DMS114 treated with DMSO at 0.1 percent for 48 hours (cell line): ENCODE data around the gene TMUB2.
"Not testable (repeated sequence)": the region's sequence is repeated elsewhere in the genome, so short reads cannot be mapped to it uniquely, and the experiment has no call there.

Source experiments
- DNase-seq: peaks from one replicate; lab custom pipeline; 2025; ENCODE audit not compliant: unreplicated experiment; lab: John Stamatoyannopoulos, UW

Gene TMUB2

GRCh38 chr17:44186307-44187130, at the start of gene TMUB2:
TSS of gene TMUB2 (plus strand) at chr17:44186972. CDS start at chr17:44187709, 737 bp downstream.
- DNase-seq, result peak; percentile 99

DNA sequence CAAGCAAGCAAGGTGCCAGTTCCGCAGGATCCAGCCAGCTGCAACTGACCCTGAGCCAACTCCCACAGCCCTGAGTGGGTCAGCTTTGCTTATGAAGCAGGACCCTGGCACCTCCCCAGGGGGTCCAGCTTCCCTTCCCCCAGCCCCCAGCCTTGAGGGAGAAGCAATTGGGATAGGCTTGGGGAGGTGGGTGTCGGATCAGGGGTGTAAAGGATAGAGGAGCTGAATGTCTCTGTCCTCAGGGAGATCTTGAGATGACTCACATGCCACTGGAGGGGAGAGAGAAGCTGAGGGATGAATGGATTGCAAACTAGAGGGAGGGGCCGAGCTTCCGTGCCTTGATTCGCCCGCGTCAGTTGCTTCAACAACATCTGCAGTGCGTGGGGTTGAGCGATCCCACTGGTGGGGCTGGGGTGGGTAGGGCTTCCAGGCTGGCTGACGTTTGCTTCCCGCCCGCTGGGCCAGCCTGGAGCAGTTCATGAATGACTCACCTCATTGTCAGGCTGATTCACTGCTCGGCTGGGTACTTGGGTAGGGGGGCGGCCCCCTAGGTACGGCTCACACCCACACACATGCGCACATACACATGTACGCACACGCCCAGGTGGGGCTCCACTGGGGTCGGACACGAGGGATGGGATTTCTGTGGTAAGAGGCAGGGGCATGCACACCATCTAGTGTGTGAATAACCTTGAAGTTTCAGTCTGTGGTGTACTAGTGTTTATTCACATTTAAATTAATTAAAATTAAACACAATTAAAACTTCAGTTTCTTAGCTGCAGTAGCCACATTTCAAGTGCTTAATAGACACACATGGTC, 48.7 kb upstream of the TMUB2 start:
- DNase-seq, result no peak

GRCh38 chr17:44143921-44144320, 42.9 kb upstream of the TMUB2 start:
- not testable (repeated sequence) for DNase-seq

GRCh38 chr17:44144966-44145739, 41.6 kb upstream of the TMUB2 start:
- no peak for DNase-seq

DNA sequence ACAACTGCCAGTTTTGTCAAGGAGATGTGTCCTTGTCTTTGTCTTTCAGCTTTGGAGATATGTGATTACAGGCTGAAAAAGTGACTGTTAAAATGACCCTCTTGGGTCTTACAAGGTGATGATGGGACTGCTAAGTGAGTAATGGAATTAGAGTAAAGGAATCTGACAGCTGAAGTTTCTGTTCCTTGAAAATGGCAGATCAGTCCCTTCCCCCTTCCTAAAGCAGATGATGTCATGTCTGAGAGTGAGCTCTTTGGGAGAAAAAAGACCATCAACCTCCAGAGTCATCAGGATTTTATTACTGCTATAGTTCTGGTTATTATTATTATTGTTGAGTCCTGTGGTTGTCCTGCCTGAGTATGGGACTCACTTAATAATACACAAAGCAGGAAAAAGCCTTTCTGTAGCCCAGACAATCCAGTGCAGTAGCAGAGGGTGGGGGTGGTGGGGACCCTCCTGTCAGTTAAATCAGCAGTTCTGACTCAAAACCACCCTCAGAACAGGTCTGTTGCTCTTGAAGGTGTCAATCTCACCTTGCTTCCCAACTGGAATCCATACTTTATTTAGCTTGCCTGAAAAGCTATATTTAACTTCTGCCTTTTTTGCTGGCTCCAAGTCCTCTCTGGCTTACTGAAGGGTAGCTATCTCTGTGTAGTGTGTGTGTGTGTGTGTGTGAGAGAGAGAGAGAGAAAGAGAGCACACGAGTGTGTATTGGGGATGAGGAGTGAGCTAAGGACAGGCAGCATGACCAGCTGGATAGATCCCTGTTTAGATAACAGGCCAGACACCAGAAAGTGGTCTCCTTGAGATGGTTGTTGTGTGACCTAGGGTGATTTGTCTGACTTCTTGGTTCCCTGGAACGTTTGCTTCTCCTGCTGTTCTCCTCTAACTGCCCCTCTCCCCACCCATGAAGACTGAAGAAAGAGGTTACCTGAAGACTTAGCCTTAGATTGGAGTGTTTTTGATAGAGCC, 40.1 kb upstream of the TMUB2 start:
- no peak for DNase-seq

DNA sequence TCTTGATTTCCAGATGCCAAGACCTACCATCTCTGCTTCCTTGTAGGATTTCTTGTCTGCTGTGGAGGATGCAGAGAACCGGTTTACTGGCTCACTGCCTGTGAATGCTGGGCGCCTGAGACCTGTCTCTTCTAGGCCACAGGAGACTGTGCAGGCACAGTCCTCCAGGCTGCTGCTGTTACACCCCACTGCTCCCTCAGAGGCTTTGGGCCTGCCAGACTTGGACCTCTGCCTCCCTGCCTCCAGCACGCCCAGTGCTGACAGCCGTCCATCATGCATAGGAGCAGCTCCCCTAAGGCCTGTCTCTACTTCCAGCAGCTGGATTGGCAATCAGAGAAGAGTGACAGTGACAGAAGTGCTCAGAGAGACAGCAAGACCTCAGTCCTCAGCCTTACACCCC, 39.0 kb upstream of the TMUB2 start:
- no peak for DNase-seq

DNA sequence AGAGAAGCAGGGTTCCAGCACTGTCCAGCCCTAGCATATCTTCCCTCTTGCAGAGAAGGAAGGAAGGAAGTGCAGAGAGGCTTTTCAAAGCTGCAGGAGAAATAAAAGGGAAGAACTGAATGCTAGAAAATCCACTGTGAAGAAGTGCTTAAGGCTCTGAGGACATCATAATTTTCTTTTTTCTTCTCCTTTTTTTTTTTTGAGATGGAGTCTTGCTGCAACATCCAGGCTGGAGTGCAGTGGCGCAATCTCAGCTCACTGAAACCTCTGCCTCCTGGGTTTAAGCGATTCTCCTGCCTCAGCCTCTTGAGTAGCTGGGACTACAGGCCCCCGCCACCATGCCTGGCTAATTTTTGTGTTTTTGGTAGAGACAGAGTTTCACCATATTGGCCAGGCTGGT, 37.7 kb upstream of the TMUB2 start:
- not testable (repeated sequence) for DNase-seq

DNA sequence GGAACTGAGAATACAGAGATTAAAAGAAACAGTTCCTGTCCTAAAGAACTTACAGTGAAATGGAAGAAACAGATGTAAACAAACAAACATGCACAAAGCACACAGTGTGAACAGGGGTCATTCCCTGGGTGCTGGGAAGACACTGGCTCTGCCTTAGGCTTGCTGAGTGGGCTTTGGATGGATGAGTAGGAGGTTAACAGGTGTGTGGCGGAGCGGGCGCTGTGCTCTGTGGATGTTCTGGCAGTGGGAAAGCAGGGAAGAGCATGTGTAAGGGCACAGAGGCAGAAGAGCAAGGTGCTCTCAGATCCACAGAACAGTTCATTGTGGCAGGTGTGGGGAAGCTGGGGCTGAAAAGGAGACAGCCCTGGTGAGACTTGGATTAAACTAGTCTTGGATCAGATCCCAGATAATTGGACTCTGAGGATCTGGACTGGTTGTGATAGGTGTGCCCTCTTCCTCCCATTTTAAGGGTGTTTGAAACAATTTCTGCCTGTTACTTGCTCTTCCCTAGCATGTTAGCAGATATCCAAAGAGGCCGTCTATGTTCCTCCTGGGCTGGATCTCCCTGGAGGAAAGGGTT, 36.9 kb upstream of the TMUB2 start:
- no peak for DNase-seq

DNA sequence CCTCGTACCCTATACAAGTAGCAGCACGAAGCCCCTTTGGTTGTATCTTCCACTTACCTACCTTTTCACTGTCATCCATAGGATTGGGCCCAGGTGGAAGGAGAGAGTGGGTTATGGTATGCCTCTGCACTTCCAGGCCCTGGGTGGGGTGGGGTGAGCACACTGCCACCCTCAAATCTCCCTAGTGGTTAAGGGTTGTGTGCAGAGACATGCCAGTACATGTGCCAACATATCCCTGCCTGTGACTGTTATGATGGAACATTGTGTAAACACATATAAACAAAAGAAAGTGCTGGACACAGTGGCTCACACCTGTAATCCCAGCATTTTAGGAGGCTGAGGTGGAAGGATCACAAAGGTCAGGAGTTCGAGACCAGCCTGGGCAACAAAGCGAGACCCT, 33.9 kb upstream of the TMUB2 start:
- DNase-seq, result no peak

DNA sequence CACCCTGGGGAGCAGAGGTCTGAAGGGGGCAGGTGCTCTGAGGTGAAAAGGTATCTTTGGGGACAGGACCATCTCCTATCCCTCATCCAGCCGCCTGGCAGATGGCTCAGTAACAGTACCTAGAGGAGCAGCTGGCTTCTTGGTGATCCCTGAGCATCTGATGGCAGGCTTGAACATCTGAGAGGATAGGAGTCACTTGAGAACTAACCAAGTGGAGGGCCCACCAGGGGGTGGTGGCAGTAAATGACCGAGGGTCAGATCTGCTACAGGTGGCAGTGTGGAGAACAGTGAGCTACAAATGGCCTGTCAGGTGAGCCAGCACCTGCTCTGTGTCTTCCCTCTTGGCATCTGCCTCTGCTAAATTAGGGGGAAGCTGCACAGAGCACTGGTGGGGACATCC, 31.3 kb upstream of the TMUB2 start:
- no peak for DNase-seq

GRCh38 chr17:44159519-44160210, 27.1 kb upstream of the TMUB2 start:
- no peak for DNase-seq

DNA sequence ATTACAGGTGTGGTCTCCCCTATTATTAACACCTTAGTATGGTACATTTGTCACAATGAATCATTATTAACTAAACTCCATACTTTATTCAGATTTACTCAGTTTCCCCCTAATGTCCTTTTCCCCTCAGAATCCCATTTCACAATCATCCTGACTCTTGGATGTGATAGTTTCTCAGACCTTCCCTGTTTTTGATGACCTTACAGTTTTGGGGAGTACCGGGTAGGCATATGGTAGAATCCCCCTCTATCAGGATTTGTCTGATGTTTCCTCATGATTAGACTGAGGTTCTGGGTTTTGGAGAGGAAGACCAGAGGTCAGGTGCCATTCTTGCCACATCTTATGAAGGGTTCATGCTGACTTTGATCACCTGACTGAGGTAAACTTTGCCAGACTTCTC, 22.3 kb upstream of the TMUB2 start:
- no peak for DNase-seq

GRCh38 chr17:44167181-44167861, 19.5 kb upstream of the TMUB2 start:
- DNase-seq, result no peak

- no peak for DNase-seq
Measured at GRCh38 chr17:44170135-44170498, 16.7 kb upstream of the TMUB2 start.

- no peak for DNase-seq
Measured at GRCh38 chr17:44170499-44171201, 16.1 kb upstream of the TMUB2 start, which contains the start of gene ASB16. TSS of gene ASB16 (plus strand) at chr17:44170704. CDS start at chr17:44170790, 86 bp downstream.

DNA sequence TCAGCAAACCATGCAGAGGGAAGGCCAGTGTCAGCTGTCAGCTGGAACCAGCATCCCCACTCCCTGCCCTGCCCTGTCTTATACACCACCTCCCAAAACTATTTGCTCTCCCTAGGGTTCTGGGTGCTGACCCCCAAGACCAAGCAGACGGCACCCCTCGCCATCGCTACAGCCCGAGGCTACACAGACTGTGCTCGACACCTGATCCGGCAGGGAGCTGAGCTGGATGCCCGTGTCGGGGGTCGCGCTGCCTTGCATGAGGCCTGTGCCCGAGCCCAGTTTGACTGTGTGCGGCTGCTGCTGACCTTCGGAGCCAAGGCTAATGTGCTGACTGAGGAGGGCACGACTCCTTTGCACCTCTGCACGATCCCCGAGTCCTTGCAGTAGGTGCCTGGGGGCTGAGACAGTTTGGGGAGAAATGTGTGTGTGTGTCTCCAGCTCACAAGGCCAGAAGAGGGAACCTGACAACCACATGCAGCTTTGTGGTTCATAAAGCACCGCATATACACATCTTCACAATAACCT, 14.8 kb upstream of the TMUB2 start:
- DNase-seq, result no peak

GRCh38 chr17:44174427-44174826, 12.3 kb upstream of the TMUB2 start:
- no peak for DNase-seq

- DNase-seq, result no peak
Measured at GRCh38 chr17:44176257-44176656, 10.5 kb upstream of the TMUB2 start.
